ENCODE results near the gene KDELR3. TPM values are rescaled to one million over a fixed set of nuclear protein-coding genes. Genes with fewer than 3 reads are reported as not detected.

KDELR3 gene
- total RNA-seq, 1 experiment from 2014 or later: 11.6 TPM

GRCh38 chr22:38420734-38421133, 47.2 kb upstream of the KDELR3 start:
- CTCF ChIA-PET: no interaction called here
- POLR2A ChIA-PET: no interaction called here
- no peak for DNase-seq (ENCODE audit: low read depth, low spot score)
- H3K27ac ChIP-seq (ENCODE audit: low read length): no peak overlapping the region
- TF ChIP-seq POLR2AphosphoS5 (IDR thresholded peaks at IDR 0.05; ENCODE audit: low read depth, low read length) (no peak), REST (IDR thresholded peaks at IDR 0.05; ENCODE audit: insufficient read depth in 1 of 2, low read depth in 2 of 2, low read length in 1 of 2) (no peak), SIN3A (IDR thresholded peaks at IDR 0.05; ENCODE audit: borderline replicate concordance, insufficient read depth, low read depth, low read length) (no peak), TCF7L2 (IDR thresholded peaks at IDR 0.05; ENCODE audit: low read depth, low read length) (no peak), CTCF (IDR thresholded peaks at IDR 0.05) (no peak)
- no peaks in the 10 kb centered on the region; the same call in 1 of the 2 replicates for H3K4me1 ChIP-seq (ENCODE audit: control insufficient read depth, insufficient read depth, low read length)
- intact Hi-C loops (cut with micrococcal nuclease; ENCODE audit: unreplicated experiment) (no loop called here), in situ Hi-C loops (cut with HindIII; ENCODE audit: low pct_unique_long_range_greater_than_20kb, low sequenced_read_pairs) (no loop called here)
- BruUV-seq (replicated peaks): no TSS peak
- H3K36me3 ChIP-seq (ENCODE audit: control insufficient read depth, insufficient read depth, low read length): no peaks in the 10 kb centered on the region
- H3K4me3 ChIP-seq (ENCODE audit: low read depth in 2 of 2, low read length in 2 of 2): no peak overlapping the region
- no peaks in the 10 kb centered on the region for H3K27me3 ChIP-seq (ENCODE audit: control insufficient read depth, insufficient read depth, low read length)
- H3K9me3 ChIP-seq (ENCODE audit: control insufficient read depth, insufficient read depth, low read depth, low read length): no peaks in the 10 kb centered on the region
- no peak for ATAC-seq

GRCh38 chr22:38422611-38423511, 45.0 kb upstream of the KDELR3 start:
- ATAC-seq: no peak
- H3K27ac ChIP-seq (ENCODE audit: low read length): no peak overlapping the region

More at GRCh38 chr22:38422611-38423511, 45.0 kb upstream of the KDELR3 start:
- BruUV-seq (replicated peaks): no TSS peak
- in situ Hi-C loops (cut with HindIII; ENCODE audit: low pct_unique_long_range_greater_than_20kb, low sequenced_read_pairs) (no loop called here), intact Hi-C loops (cut with micrococcal nuclease; ENCODE audit: unreplicated experiment) (no loop called here)
- ChIA-PET POLR2A (no interaction called here), CTCF (interaction anchor here (0.7 kb wide), 1 partner anchor 1118 kb away, joined by 7 read pairs; no protein-coding TSS in a partner anchor)
- Histone ChIP-seq H3K36me3 (ENCODE audit: control insufficient read depth, insufficient read depth, low read length) (no peaks in the 10 kb centered on the region), H3K9me3 (ENCODE audit: control insufficient read depth, insufficient read depth, low read depth, low read length) (no peaks in the 10 kb centered on the region), H3K4me3 (ENCODE audit: low read depth in 2 of 2, low read length in 2 of 2) (no peak overlapping the region), H3K27me3 (ENCODE audit: control insufficient read depth, insufficient read depth, low read length) (no peaks in the 10 kb centered on the region), H3K4me1 (ENCODE audit: control insufficient read depth, insufficient read depth, low read length) (no peaks in the 10 kb centered on the region; the same call in 1 of the 2 replicates)
- no peak for TF ChIP-seq CTCF (IDR thresholded peaks at IDR 0.05)
- no peak for TF ChIP-seq POLR2AphosphoS5 (IDR thresholded peaks at IDR 0.05; ENCODE audit: low read depth, low read length)
- no peak for DNase-seq (ENCODE audit: low read depth, low spot score)

All from Panc1 (cell line).